Measurements from ENCODE around the gene BLOC1S1. TPM values are rescaled to one million over a fixed set of nuclear protein-coding genes. Genes with fewer than 3 reads are reported as not detected.

The BLOC1S1 gene
- total and polyA plus RNA-seq, 9 of the 15 experiments (the other 6 are each of a cell fraction or from before 2014, with no cell fraction given) = 75.2 to 161 (median 98.8) TPM

- TF ChIP-seq RERE (CRISPR knock-in tag; IDR thresholded peaks at IDR 0.05; ENCODE audit: borderline replicate concordance) (no peak), SRSF1 (IDR thresholded peaks at IDR 0.05; ENCODE audit: low read depth, low read length) (no peak), RBM14 (IDR thresholded peaks at IDR 0.05; ENCODE audit: borderline replicate concordance, insufficient read depth, low read depth, low read length) (no peak), ZSCAN32 (CRISPR knock-in tag; IDR thresholded peaks at IDR 0.05) (no peak), ARHGAP35 (IDR thresholded peaks at IDR 0.05; ENCODE audit: partially characterized antibody) (no peak), ELK3 (CRISPR knock-in tag; IDR thresholded peaks at IDR 0.05) (no peak), FUS (optimal IDR thresholded peaks at IDR 0.05; ENCODE audit: low read depth, low read length) (no peak), E4F1 (CRISPR knock-in tag; IDR thresholded peaks at IDR 0.05; ENCODE audit: borderline replicate concordance) (no peak), ZNF77 (CRISPR knock-in tag; IDR thresholded peaks at IDR 0.05) (no peak)
Measured at GRCh38 chr12:55743406-55744339, 27.8 kb downstream of the BLOC1S1 start (continued).
